ENCODE results near the gene EPB41L1.
"Not testable (repeated sequence)": the region's sequence is repeated elsewhere in the genome, so short reads cannot be mapped to it uniquely, and the experiment has no call there.

Gene EPB41L1

DNA sequence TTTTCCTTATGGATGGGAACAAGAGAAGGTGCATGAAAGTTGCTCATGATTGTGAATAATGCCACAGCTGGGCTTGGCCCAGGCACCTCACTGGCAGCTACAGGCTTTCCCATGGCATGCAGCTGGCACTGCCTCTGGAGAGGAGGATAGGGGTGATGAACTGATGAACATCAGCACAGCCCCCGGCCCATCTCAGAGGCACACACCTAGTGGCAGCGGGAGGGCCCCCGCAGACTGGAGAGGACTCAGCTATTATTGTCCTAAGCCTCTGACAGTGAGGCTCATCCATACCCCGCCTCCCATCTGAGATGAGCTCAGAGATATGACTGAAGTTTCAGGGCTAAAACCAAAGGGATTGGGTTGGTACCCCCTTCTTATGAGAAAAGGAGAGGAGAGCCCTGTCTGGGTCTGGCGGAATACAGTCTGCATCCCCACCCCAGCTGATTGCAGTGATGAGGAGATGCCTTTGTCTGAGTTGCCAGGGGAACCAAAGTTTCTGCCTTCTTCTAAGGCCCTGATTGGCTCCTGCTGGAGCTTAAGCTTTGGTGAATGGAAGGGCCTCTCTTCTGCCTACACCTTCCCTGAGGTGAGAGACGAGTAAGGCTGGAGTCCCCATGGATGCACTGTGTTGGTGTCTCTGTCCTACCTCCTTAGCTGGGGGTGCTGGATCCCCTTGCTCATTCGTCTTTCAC, 27.6 kb upstream of the EPB41L1 start:
- Histone ChIP-seq H3K36me3 (ENCODE audit: control insufficient read depth in 2 of 2, insufficient read depth in 2 of 2, low read length in 2 of 2) (no peaks in the 10 kb centered on the region), H3K27ac (ENCODE audit: low read length) (no peak overlapping the region), H3K4me1 (ENCODE audit: control insufficient read depth, insufficient read depth, low read length) (no peaks in the 10 kb centered on the region), H3K4me3 (ENCODE audit: low read length in 2 of 2) (no peak overlapping the region), H3K9ac (ENCODE audit: low read length in 2 of 2) (no peak overlapping the region), H3K27me3 (ENCODE audit: control insufficient read depth in 1 of 2, insufficient read depth in 2 of 2, low read length in 2 of 2) (no peaks in the 10 kb centered on the region), H3K9me3 (ENCODE audit: control insufficient read depth in 2 of 2, low read length in 2 of 2) (no peaks in the 10 kb centered on the region)

DNA sequence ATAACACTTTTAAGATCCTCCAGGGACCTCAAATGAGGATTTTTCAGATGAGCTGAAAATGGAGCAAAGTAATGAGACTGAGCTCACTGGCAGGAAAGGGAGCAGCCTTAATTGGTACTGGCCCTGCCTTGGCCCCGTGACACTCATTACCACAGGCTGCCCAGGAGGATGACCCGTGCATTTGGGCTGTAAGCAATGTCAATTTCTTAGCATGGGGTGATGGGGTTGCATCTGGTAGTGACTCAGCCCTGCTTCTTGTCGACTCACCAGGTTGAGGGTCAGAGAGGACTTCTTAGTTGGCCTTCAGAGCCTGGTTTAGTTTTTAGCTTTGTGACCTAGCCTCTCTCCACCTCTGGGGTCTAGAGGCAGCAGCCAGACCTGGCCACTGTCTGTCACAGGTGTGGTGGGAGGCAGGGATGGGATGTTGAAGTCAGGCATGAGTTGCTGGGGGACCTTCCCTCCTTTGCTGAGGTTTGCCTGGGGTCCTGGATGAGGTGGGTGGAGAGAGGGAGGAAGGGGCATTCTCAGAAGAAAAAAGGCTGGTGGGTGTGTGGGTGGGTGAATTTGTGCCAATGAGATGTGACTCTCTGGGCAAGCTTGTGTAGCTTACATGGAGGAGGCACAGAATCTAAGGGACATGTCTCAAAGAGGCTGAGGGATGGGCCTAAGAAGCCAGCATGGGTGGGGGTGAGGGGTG, 25.9 kb upstream of the EPB41L1 start:
- H3K4me3 ChIP-seq (ENCODE audit: low read length in 2 of 2) = no peak overlapping the region
- H3K36me3 ChIP-seq (ENCODE audit: control insufficient read depth in 2 of 2, insufficient read depth in 2 of 2, low read length in 2 of 2) = no peaks in the 10 kb centered on the region
- H3K27ac ChIP-seq (ENCODE audit: low read length) = no peak overlapping the region
- no peaks in the 10 kb centered on the region for H3K4me1 ChIP-seq (ENCODE audit: control insufficient read depth, insufficient read depth, low read length)
- no peaks in the 10 kb centered on the region for H3K9me3 ChIP-seq (ENCODE audit: control insufficient read depth in 2 of 2, low read length in 2 of 2)
- no peaks in the 10 kb centered on the region for H3K27me3 ChIP-seq (ENCODE audit: control insufficient read depth in 1 of 2, insufficient read depth in 2 of 2, low read length in 2 of 2)
- no peak overlapping the region for H3K9ac ChIP-seq (ENCODE audit: low read length in 2 of 2)

DNA sequence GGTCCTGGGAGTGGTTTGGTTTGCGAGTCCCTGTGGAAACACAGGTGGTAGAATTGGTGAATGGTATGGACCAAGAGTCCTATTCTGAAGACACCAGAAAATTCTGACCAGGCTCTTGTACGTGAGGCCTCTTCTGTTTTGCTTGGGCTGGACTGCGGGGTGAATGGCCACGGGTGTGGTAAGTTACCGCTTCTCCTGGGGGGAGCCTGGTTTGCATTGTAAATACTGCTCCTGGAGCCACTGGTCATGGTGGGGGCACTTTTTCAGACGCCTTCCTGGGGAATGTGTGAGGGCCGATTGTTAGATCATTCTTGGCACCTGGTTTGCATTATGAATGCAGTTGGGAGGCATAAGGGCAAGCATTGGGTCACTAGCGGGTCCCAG, 25.4 kb upstream of the EPB41L1 start:
- H3K9ac ChIP-seq (ENCODE audit: low read length in 2 of 2) = no peak overlapping the region
- no peaks in the 10 kb centered on the region for H3K27me3 ChIP-seq (ENCODE audit: control insufficient read depth in 1 of 2, insufficient read depth in 2 of 2, low read length in 2 of 2)
- H3K27ac ChIP-seq (ENCODE audit: low read length) = no peak overlapping the region
- H3K9me3 ChIP-seq (ENCODE audit: control insufficient read depth in 2 of 2, low read length in 2 of 2) = no peaks in the 10 kb centered on the region
- H3K36me3 ChIP-seq (ENCODE audit: control insufficient read depth in 2 of 2, insufficient read depth in 2 of 2, low read length in 2 of 2) = no peaks in the 10 kb centered on the region
- no peaks in the 10 kb centered on the region for H3K4me1 ChIP-seq (ENCODE audit: control insufficient read depth, insufficient read depth, low read length)
- H3K4me3 ChIP-seq (ENCODE audit: low read length in 2 of 2) = no peak overlapping the region

DNA sequence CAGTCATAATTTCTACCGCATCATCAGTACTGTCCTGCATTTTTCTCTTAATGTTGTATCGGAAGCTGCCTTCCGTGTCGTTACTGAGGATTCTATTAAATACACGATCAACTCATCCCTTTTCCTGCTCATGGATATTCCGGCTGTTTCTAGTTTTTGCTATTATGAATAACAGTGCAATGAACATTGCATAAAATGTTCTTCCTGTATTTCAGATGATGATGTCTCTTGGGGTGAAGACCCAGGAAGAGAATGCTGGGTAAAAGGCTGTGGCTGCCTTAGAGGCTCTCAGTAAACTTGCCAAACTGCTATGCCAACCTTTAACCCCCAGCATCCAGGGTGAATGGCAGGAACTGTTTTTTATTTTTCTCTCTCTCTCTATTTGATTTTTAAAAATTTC, 24.1 kb upstream of the EPB41L1 start:
- Histone ChIP-seq H3K36me3 (ENCODE audit: control insufficient read depth in 2 of 2, insufficient read depth in 2 of 2, low read length in 2 of 2) (no peaks in the 10 kb centered on the region), H3K27me3 (ENCODE audit: control insufficient read depth in 1 of 2, insufficient read depth in 2 of 2, low read length in 2 of 2) (no peaks in the 10 kb centered on the region), H3K27ac (ENCODE audit: low read length) (no peak overlapping the region), H3K4me1 (ENCODE audit: control insufficient read depth, insufficient read depth, low read length) (no peaks in the 10 kb centered on the region), H3K4me3 (ENCODE audit: low read length in 2 of 2) (no peak overlapping the region), H3K9me3 (ENCODE audit: control insufficient read depth in 2 of 2, low read length in 2 of 2) (no peaks in the 10 kb centered on the region), H3K9ac (ENCODE audit: low read length in 2 of 2) (no peak overlapping the region)

DNA sequence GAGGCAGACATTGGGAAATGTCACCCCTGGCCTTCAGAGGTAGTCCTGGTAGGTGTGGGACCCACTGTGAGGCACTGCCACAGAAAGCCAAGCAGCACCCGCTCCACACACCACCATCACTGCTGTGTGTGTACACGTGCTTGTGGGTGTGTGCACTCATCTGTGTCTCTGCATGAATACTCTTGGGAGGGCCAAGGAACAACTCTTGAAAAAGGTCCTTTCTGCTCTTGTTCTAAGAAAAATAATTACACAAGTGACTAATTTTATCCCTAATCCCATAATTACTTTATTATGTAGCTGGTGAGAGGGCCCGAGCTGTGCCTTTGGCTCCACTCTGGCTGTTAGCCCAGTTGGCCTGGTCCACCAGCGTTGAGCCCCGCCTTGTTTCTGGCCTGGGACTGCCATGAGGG, 21.7 kb upstream of the EPB41L1 start:
- Histone ChIP-seq H3K27me3 (ENCODE audit: control insufficient read depth in 1 of 2, insufficient read depth in 2 of 2, low read length in 2 of 2) (no peaks in the 10 kb centered on the region), H3K9me3 (ENCODE audit: control insufficient read depth in 2 of 2, low read length in 2 of 2) (no peaks in the 10 kb centered on the region), H3K27ac (ENCODE audit: low read length) (no peak overlapping the region), H3K4me1 (ENCODE audit: control insufficient read depth, insufficient read depth, low read length) (no peaks in the 10 kb centered on the region), H3K4me3 (ENCODE audit: low read length in 2 of 2) (no peak overlapping the region), H3K9ac (ENCODE audit: low read length in 2 of 2) (no peak overlapping the region), H3K36me3 (ENCODE audit: control insufficient read depth in 2 of 2, insufficient read depth in 2 of 2, low read length in 2 of 2) (no peaks in the 10 kb centered on the region)

DNA sequence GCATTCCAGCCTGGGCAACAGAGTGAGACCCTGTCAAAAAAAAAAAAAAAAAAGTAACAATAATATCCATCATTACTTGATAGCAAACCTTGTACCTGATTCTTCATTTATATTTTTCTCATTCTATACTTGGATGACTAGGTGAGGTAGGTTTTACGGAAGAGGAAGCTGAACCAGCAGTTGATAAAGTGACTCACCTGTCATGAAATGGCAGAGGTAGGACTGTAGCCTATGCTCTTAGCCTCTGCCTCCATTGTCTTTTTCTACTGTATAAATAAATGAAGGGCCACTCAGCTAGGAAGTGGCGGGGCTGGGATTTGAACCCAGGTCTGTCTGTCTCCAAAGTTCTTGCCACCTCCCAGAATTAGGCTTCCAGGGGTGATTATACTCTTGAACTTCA, 20.7 kb upstream of the EPB41L1 start:
- no peak overlapping the region for H3K27ac ChIP-seq (ENCODE audit: low read length)
- H3K9me3 ChIP-seq (ENCODE audit: control insufficient read depth in 2 of 2, low read length in 2 of 2) = no peaks in the 10 kb centered on the region
- no peaks in the 10 kb centered on the region for H3K27me3 ChIP-seq (ENCODE audit: control insufficient read depth in 1 of 2, insufficient read depth in 2 of 2, low read length in 2 of 2)
- no peaks in the 10 kb centered on the region for H3K36me3 ChIP-seq (ENCODE audit: control insufficient read depth in 2 of 2, insufficient read depth in 2 of 2, low read length in 2 of 2)
- no peaks in the 10 kb centered on the region for H3K4me1 ChIP-seq (ENCODE audit: control insufficient read depth, insufficient read depth, low read length)
- no peak overlapping the region for H3K4me3 ChIP-seq (ENCODE audit: low read length in 2 of 2)
- no peak overlapping the region for H3K9ac ChIP-seq (ENCODE audit: low read length in 2 of 2)

DNA sequence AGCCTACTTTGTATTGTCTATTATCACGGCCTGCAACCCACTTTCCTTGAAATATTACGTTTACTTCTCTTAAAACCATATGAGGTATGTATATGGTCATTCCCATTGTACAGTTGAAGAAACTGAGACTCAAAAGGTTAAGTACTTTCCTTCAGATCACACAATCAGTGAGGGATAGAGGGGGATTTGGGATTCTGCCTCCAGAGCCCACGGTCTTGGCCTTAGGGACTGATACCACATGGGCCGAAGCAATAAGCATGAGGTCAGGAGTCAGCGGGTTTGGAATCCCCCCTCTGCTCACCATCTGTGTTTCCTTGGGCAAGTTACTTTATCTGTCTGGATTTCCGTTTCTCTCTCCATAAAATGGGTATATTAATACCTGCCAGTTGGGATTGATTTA, 19.4 kb upstream of the EPB41L1 start:
- Histone ChIP-seq H3K27me3 (ENCODE audit: control insufficient read depth in 1 of 2, insufficient read depth in 2 of 2, low read length in 2 of 2) (no peaks in the 10 kb centered on the region), H3K27ac (ENCODE audit: low read length) (no peak overlapping the region), H3K4me1 (ENCODE audit: control insufficient read depth, insufficient read depth, low read length) (no peaks in the 10 kb centered on the region), H3K4me3 (ENCODE audit: low read length in 2 of 2) (no peak overlapping the region), H3K36me3 (ENCODE audit: control insufficient read depth in 2 of 2, insufficient read depth in 2 of 2, low read length in 2 of 2) (no peaks in the 10 kb centered on the region), H3K9me3 (ENCODE audit: control insufficient read depth in 2 of 2, low read length in 2 of 2) (no peaks in the 10 kb centered on the region), H3K9ac (ENCODE audit: low read length in 2 of 2) (no peak overlapping the region)

DNA sequence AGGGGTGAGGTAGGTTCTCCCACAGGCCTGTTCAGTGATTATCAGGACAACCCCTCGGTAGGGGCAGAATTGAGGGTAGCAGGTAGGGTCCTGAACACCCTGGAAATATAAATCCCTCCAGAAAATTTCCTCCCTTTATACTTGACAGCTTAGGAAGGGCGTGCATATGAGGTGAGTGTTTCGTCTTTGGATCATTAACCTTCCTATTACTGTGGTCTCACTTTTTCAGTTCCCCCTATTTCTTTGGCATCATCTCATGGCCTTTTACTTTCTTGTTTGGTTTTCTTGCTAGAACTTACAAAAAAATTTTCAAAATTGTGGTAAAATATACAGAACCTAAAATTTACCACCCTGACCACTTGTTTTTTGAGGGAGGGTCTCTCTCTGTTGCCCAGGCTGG, 18.7 kb upstream of the EPB41L1 start:
- Histone ChIP-seq H3K4me1 (ENCODE audit: control insufficient read depth, insufficient read depth, low read length) (no peaks in the 10 kb centered on the region), H3K27ac (ENCODE audit: low read length) (no peak overlapping the region), H3K4me3 (ENCODE audit: low read length in 2 of 2) (no peak overlapping the region), H3K36me3 (ENCODE audit: control insufficient read depth in 2 of 2, insufficient read depth in 2 of 2, low read length in 2 of 2) (no peaks in the 10 kb centered on the region), H3K9ac (ENCODE audit: low read length in 2 of 2) (no peak overlapping the region), H3K9me3 (ENCODE audit: control insufficient read depth in 2 of 2, low read length in 2 of 2) (no peaks in the 10 kb centered on the region), H3K27me3 (ENCODE audit: control insufficient read depth in 1 of 2, insufficient read depth in 2 of 2, low read length in 2 of 2) (no peaks in the 10 kb centered on the region)

DNA sequence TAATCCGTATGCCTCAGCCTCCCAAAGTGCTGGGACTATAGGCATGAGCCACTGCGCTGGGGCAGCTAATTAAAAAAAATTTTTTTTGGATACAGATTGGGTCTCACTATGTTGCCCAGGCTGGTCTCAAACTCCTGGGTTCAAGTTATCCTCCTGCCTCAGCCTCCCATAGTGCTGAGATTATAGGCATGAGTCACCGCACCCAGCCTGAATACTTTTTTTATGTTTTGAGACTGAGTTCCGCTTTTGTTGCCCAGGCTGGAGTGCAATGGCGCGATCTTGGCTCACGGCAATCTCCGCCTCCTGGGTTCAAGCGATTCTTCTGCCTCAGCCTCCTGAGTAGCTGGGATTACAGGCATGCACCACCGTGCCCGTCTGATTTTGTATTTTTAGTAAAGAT, 17.2 kb upstream of the EPB41L1 start:
- H3K27ac ChIP-seq (ENCODE audit: low read length); H3K4me1 ChIP-seq (ENCODE audit: control insufficient read depth, insufficient read depth, low read length): not testable (repeated sequence)

DNA sequence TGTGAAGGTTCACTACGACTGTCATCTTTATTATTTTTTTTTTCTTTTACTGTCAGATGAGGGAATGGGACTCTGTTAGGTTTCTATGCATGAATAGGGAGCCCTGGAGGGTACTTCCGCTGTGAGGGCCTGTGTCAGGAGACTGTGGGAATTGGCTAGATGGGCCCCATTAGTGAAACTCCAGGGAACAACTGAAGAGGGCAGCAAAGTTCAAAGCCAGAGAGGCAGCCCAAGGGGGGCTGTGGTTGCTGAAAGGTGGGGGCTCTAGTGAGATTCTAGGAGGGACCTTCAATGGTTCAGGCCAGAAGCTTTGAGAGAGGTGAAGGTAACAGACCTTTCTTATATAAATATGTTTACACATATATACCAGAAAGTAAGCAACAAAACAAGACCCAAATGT, 13.2 kb upstream of the EPB41L1 start:
- H3K9me3 ChIP-seq (ENCODE audit: control insufficient read depth in 2 of 2, low read length in 2 of 2) = no peaks in the 10 kb centered on the region
- H3K4me3 ChIP-seq (ENCODE audit: low read length in 2 of 2) = no peak overlapping the region
- peaks cover 4% of the 10 kb centered on the region for H3K4me1 ChIP-seq (ENCODE audit: control insufficient read depth, insufficient read depth, low read length)
- H3K9ac ChIP-seq (ENCODE audit: low read length in 2 of 2) = no peak overlapping the region
- no peaks in the 10 kb centered on the region for H3K36me3 ChIP-seq (ENCODE audit: control insufficient read depth in 2 of 2, insufficient read depth in 2 of 2, low read length in 2 of 2)
- H3K27me3 ChIP-seq (ENCODE audit: control insufficient read depth in 1 of 2, insufficient read depth in 2 of 2, low read length in 2 of 2) = no peaks in the 10 kb centered on the region
- no peak overlapping the region for H3K27ac ChIP-seq (ENCODE audit: low read length)

More for the DNA sequence above, 17.2 kb upstream of the EPB41L1 start:
- not testable (repeated sequence) for H3K9me3 ChIP-seq (ENCODE audit: control insufficient read depth in 2 of 2, low read length in 2 of 2); H3K27me3 ChIP-seq (ENCODE audit: control insufficient read depth in 1 of 2, insufficient read depth in 2 of 2, low read length in 2 of 2); H3K4me3 ChIP-seq (ENCODE audit: low read length in 2 of 2); H3K36me3 ChIP-seq (ENCODE audit: control insufficient read depth in 2 of 2, insufficient read depth in 2 of 2, low read length in 2 of 2); H3K9ac ChIP-seq (ENCODE audit: low read length in 2 of 2)

DNA sequence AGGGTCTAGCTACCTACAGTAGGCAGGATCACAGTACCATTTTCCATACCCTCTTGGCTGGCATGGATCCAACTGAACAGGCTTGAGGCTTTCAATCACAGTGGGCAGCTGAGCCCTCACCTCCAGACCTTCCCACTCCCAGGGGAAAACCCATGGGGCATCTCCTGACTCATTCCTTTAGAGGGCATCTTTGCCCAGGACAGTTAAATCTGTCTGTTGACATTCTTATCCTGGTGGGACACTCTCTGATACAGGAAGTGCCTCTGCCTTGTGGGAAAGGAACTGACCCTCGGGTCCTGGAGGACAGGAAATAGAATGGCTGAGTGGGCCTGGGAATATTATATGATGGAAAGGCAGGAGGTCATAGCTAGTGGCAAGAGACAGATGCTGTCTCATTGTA, 10.2 kb upstream of the EPB41L1 start:
- no peak overlapping the region for H3K4me3 ChIP-seq (ENCODE audit: low read length in 2 of 2)
- no peaks in the 10 kb centered on the region for H3K27me3 ChIP-seq (ENCODE audit: control insufficient read depth in 1 of 2, insufficient read depth in 2 of 2, low read length in 2 of 2)
- no peaks in the 10 kb centered on the region for H3K9me3 ChIP-seq (ENCODE audit: control insufficient read depth in 2 of 2, low read length in 2 of 2)
- H3K9ac ChIP-seq (ENCODE audit: low read length in 2 of 2) = no peak overlapping the region
- H3K36me3 ChIP-seq (ENCODE audit: control insufficient read depth in 2 of 2, insufficient read depth in 2 of 2, low read length in 2 of 2) = no peaks in the 10 kb centered on the region
- peaks cover 16% of the 10 kb centered on the region for H3K4me1 ChIP-seq (ENCODE audit: control insufficient read depth, insufficient read depth, low read length)
- H3K27ac ChIP-seq (ENCODE audit: low read length) = no peak overlapping the region
